Limb (tissue), 2 donors: ENCODE measurements around the gene TTC17.
"Not testable (repeated sequence)": the region's sequence is repeated elsewhere in the genome, so short reads cannot be mapped to it uniquely, and the experiment has no call there.

Experiments
- DNase-seq, 2 donors: peaks; one replicate each; pipeline ENCODE4 v3.0.0-alpha.2; 2016; ENCODE audit errors: extremely low spot score in 2 of 2

TTC17 gene

GRCh38 chr11:43384393-43384792 is 25.7 kb downstream of the TTC17 start:
- no peak for DNase-seq

- DNase-seq = no peak
These were observed 34.0 kb downstream of the TTC17 start for GRCh38 chr11:43392713-43393112.

- no peak for DNase-seq
These were observed 35.1 kb downstream of the TTC17 start for GRCh38 chr11:43393765-43394355.

GRCh38 chr11:43396617-43397016 is 37.9 kb downstream of the TTC17 start:
- DNase-seq = no peak

GRCh38 chr11:43397251-43397650 is 38.5 kb downstream of the TTC17 start:
- no peak for DNase-seq

DNA sequence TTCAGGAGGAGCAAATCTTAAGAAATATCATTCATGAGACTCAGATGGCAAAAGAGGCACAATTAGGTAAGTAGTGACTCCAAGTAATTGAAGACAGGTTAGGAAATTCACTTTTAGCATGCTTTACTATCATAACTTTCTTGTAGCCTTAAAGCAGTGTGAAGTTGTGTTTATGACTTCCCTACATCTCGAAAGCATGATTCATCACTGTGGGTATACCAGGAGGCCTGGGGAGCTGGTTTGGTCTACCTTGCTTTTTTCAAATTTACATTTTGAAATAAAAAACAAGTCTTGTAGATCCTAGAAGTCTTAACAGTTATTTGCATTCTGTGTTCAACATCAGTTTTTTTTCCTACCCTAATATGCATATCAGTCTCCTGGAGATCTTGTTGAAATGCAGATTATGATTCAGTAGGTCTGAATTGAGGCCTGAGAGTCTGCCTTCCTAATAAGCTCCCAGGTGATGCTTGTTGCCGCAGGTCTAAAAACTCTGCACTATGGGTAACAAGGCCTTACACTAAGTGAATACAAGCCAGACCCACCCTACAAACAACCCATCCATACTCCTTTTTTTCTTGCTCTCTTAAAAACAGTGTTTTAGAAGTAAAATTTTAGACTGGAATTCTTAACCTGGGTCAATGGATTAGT is 41.4 kb downstream of the TTC17 start:
- DNase-seq = no peak

- no peak for DNase-seq
These were observed 42.5 kb downstream of the TTC17 start for GRCh38 chr11:43401252-43401651.

DNA sequence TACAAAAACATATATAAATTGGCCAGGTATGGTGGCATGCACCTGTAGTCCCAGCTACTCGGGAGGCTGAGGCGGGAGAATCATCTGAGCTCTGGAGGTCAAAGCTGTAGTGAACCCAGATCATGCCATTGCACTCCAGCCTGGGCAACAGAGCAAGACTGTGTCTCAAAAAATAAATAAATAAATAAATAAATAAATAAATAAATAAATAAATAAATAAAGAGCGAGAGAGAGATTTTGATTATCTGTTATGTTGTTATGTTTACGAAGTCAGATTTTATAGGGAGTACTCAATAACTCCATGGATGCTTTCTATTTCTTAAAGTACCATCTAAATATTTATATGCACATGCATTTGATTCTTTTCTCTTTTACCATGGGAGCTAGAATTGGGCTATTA is 43.1 kb downstream of the TTC17 start:
- DNase-seq = not testable (repeated sequence)

GRCh38 chr11:43403357-43404231 is 44.9 kb downstream of the TTC17 start:
- no peak for DNase-seq

DNA sequence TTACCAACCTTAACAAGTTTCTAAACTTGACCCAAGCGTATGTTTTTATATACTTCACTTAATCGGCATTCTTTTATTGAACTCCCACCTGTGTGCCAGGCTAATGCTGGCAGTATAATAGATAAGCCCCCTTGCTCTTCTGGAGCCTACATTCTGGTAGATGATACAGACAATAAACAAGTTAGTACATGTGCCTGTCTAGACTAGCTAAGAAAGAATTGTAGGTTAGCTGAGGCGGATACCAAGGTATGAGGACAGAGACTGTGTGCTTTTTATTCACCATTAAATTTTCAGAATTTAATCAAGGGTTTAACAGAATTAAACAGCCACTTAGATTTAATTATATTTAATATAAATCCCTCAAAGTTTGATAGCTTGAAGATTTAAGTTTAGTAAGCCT is 45.7 kb downstream of the TTC17 start:
- DNase-seq = no peak

DNA sequence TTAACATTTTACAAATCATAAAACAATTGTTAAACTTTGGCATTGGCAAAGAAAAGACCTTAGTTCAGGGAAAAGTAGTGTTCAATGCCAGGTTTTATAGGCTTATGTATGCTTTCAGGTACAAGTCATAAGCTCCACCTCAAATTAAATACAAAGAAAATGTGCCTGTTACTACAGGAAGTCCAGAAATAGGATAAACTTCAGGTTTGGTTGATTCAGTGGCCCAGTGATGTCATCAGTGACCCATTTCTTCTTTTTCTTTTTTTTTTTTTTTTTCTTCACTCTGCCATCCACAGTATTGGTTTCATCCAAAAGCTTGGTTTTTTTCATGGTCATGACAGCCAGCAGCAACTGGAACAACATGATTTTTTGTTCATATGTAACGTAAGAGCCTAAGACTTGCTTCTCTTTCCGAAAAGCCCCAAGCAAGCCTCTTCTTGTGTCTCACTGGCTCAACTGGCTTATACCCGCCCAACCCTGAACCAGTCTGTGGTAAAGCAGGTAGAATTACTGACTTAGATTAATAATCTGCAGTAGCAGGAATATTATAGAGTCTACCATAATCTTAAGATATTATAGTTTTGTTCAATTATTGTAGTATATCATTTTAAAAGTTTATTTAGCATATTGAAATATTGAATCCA is 46.2 kb downstream of the TTC17 start:
- DNase-seq = no peak

- no peak for DNase-seq
These were observed 49.6 kb downstream of the TTC17 start for GRCh38 chr11:43408277-43408676.

GRCh38 chr11:43410394-43410793 is 51.7 kb downstream of the TTC17 start:
- DNase-seq = no peak

DNA sequence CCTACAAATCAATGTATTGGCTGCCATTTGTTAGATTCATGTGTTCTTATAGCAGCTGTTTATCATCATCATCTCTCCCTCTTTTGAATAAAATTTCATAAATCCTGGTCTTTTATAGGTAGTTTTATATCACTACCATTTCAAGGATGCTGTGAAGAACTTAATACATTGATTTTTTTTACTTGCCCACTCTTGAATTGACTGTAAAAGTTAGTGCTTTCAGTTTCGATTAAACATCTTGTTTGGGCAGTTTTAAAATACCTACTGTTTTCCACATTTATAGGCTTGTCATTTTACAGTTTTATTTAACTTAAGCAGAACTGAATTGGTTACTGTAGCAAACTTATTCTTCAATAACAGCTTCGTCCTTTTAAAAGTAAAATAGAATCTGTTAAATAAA is 59.5 kb downstream of the TTC17 start:
- DNase-seq = no peak

GRCh38 chr11:43419460-43419859 is 60.7 kb downstream of the TTC17 start:
- peak in 1 of 2 donors; percentile 53 for DNase-seq

DNA sequence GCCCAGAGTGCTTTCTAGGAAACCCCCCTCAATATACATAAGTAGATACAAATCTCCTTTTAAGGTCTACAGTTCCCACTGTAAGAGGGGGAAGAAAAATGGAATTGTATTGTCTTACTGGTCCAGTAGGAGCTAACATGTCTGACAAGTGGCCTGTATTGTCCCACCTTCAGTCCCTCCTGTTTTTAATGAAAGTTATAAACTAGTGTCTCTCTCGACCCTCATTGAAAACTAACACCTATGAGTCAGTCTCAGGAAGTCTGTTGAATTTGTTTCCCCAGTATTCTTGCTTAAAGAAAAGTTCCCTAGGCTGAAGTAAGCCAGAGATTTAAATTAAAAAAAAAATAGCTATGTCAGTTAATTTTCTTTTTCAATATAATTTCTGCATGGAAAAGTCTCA is 69.3 kb downstream of the TTC17 start:
- DNase-seq = no peak

GRCh38 chr11:43430916-43431315 is 72.2 kb downstream of the TTC17 start:
- not testable (repeated sequence) for DNase-seq

DNA sequence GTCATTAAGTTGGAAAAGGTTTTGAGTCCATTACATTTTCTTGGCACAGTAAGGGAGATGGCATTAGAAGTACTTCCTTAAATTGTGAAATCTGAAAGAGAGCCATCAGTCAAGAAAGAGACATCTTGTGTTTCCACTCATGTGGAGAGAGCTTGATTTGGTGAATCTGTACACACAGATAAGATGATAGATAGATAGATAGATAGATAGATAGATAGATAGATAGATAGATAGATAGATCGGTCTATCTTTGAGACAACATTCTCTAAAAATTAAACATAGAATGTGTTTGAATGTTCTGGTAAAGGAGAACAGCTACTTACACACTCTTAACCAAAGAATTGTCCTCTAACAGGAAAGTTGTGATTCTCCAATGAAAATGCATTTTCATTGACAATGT is 76.2 kb downstream of the TTC17 start:
- DNase-seq = no peak

GRCh38 chr11:43440486-43440885 is 81.8 kb downstream of the TTC17 start:
- DNase-seq = no peak

DNA sequence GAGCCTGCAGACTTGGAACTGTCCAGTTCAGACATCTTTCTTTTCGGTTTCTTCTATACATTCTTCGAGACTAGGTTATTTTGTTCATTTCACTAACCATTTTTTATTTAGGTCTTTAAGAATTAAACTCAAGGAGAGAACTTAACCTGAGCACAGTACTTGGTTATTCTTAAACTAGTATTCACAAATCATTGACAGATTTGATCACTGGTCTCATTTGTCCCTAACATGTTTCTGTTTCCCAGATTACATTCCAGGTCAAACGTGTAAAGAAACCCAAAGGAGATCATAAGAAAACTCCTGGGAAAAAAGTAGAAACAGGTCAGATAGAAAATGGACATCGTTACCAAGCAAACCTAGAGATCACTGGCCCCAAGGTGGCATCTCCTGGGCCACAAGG is 85.1 kb downstream of the TTC17 start:
- DNase-seq = no peak

- no peak for DNase-seq
These were observed 88.4 kb downstream of the TTC17 start for GRCh38 chr11:43447151-43447550.

DNA sequence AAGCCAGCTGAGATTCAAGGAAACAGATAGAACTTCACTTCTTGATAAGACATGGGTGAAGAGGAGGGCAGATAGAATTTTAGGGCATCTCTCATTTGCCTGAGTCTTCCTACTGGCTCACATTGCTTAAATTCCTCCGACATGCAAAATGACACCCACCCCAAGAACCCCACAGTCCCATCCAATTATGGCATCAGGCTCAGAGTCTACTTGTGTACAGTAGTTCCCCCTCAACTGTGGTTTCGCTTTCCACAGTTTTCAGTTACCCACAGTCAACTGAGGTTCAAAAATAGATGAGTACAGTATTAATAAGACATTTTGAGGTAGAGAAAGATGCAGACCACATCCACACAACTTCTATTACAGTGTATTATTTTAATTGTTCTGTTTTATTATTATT is 99.8 kb downstream of the TTC17 start:
- DNase-seq = no peak
